ENCODE results near the gene HAL.

GRCh38 chr12:95953000-95953399 lies 43.1 kb downstream of the HAL start:
- TF ChIP-seq CTCF (IDR thresholded peaks at IDR 0.05; ENCODE audit: borderline replicate concordance, extremely low read depth, low read length, poor library complexity, severe bottlenecking) (no peak), EZH2 (IDR thresholded peaks at IDR 0.05; ENCODE audit: borderline replicate concordance, low read depth, low read length, severe bottlenecking) (no peak)

Data from DND-41 (cell line).